Liver (tissue), 3 donors: ENCODE data around the gene TYSND1.

Source experiments
- CTCF ChIP-seq: fragments of 150-350 bp; IDR thresholded peaks from 2 replicates; pipeline ENCODE4 v1.5.1; 2017; ENCODE audit warnings: improper control_type of control experiment, low read depth, low read length; ENCODE audit not compliant: missing input control
- MAX ChIP-seq: IDR thresholded peaks from 2 replicates; pipeline ENCODE4 v1.6.1; 2016; ENCODE audit warnings: antibody characterized with exemption
- RAD21 ChIP-seq, 2 donors: IDR thresholded peaks; 2 replicates each; pipeline ENCODE4 v1.6.1; 2016; ENCODE audit warnings: antibody characterized with exemption in 2 of 2, mild to moderate bottlenecking in 2 of 2
- YY1 ChIP-seq: IDR thresholded peaks from 2 replicates; pipeline ENCODE4 v1.6.1; 2016; ENCODE audit warnings: antibody characterized with exemption, mild to moderate bottlenecking
- TF ChIP-seq, protein P1 (sequence below): IDR thresholded peaks from 2 replicates; pipeline ENCODE4 v1.6.1; 2016; ENCODE audit warnings: antibody characterized with exemption, mild to moderate bottlenecking
- donor health status: healthy.
- donor health status: healthy.

DNA sequence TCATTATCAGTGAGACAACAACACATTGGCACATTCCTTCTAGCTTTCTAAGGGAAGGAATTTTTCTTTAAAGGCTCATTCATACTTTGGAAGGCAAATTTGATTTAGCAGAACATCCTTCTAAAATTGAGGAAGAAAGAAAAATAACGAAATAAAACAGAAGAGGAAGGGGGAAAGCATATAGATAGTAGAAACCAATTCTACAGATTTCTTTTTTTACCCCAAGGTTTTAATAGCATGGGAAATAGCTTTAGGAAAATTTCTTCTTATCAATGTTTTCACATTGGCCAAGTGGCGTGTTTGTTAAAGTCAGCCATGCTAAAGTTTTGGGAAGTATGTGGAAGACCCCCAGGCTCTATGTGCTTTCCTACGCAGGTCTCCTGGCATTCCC lies 58.2 kb downstream of the TYSND1 start:
- TF ChIP-seq CTCF: no peak
- TF ChIP-seq RAD21 (IDR thresholded peaks at IDR 0.05): no peak
- TF ChIP-seq MAX: no peak
- no peak for TF ChIP-seq YY1
- TF ChIP-seq, protein P1, sequence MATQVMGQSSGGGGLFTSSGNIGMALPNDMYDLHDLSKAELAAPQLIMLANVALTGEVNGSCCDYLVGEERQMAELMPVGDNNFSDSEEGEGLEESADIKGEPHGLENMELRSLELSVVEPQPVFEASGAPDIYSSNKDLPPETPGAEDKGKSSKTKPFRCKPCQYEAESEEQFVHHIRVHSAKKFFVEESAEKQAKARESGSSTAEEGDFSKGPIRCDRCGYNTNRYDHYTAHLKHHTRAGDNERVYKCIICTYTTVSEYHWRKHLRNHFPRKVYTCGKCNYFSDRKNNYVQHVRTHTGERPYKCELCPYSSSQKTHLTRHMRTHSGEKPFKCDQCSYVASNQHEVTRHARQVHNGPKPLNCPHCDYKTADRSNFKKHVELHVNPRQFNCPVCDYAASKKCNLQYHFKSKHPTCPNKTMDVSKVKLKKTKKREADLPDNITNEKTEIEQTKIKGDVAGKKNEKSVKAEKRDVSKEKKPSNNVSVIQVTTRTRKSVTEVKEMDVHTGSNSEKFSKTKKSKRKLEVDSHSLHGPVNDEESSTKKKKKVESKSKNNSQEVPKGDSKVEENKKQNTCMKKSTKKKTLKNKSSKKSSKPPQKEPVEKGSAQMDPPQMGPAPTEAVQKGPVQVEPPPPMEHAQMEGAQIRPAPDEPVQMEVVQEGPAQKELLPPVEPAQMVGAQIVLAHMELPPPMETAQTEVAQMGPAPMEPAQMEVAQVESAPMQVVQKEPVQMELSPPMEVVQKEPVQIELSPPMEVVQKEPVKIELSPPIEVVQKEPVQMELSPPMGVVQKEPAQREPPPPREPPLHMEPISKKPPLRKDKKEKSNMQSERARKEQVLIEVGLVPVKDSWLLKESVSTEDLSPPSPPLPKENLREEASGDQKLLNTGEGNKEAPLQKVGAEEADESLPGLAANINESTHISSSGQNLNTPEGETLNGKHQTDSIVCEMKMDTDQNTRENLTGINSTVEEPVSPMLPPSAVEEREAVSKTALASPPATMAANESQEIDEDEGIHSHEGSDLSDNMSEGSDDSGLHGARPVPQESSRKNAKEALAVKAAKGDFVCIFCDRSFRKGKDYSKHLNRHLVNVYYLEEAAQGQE: no peak
